Pancreas (tissue), 10 donors: ENCODE measurements around the gene MTCL1. TPM values are rescaled to one million over a fixed set of nuclear protein-coding genes. Genes with fewer than 3 reads are reported as not detected.

Source experiments
- ATAC-seq, 4 donors: fragments of 200-7000 bp; cut with Tn5 transposase; one replicate each; pipeline versions ENCODE4 v1.8.0 to v1.9.1; 2020; ENCODE audit warnings: mild to moderate bottlenecking in 4 of 4, moderate library complexity in 4 of 4
- DNase-seq, 6 donors: peaks; one replicate each; pipeline ENCODE4 v3.0.0-alpha.2; 2020
- FAIRE-seq: peaks from 2 replicates; lab custom pipeline; 2012; peaks lifted over from hg19 to GRCh38; lab: Jason Lieb, UNC
- H3K27ac ChIP-seq, 4 donors: fragments of 200-600 bp; sonication (generic); 1 replicate in 3 of 4; 2 replicates in 1 of 4; pipeline versions ENCODE4 v1.5.0 to v1.8.0; 2020
- H3K27me3 ChIP-seq, 4 donors: fragments of 200-600 bp; one replicate each; pipeline ENCODE4 v1.8.0; 2021
- H3K36me3 ChIP-seq, 3 donors: fragments of 200-600 bp; sonication (generic) in 1 of 3; one replicate each; pipeline versions ENCODE4 v1.5.0 to v1.8.0; 2020 to 2021
- H3K4me1 ChIP-seq, 3 donors: fragments of 200-600 bp; one replicate each; pipeline ENCODE4 v1.8.0; 2021
- H3K4me3 ChIP-seq, 4 donors: fragments of 200-600 bp; sonication (generic) in 2 of 4; one replicate each; pipeline versions ENCODE4 v1.5.0 to v1.8.0; 2020 to 2021
- H3K9me3 ChIP-seq, 4 donors: fragments of 200-600 bp; one replicate each; pipeline ENCODE4 v1.8.0; 2021
- CTCF ChIP-seq, 4 donors: fragments of 200-600 bp; sonication (generic) in 3 of 4; IDR thresholded peaks; one replicate each; pipeline versions ENCODE4 v1.5.0 to v1.8.0; 2021; ENCODE audit warnings: antibody characterized with exemption in 4 of 4
- WGBS, 2 donors: extraction: QIAGEN DNeasy Blood & Tissue Kit; methylation state at CpG; one replicate each; pipeline ENCODE4 v1.1.7; 2013; 5-methylcytosine and 5-hydroxymethylcytosine counted together
- intact Hi-C, 3 donors: fragments of 100-400 bp; cut with DNase I; formaldehyde crosslinking; loops; one replicate each; pipeline versions ENCODE4 v1.11.1 to v1.14.2; 2022
- polyA plus RNA-seq, 2 donors: library from polyadenylated mRNA; stranded (reverse); fragments of 200-250 nt; gene quantifications; one replicate each; pipeline ENCODE4 v1.2.3, GENCODE V29; 2013
- total RNA-seq, 6 donors: library from RNA; stranded (reverse); fragmentation: NEBNext Ultra II Directional in 4 of 6; extraction: Animal tissue kit (Norgen Biotek cat#: 25700) in 4 of 6; gene quantifications; one replicate each; pipeline versions ENCODE4 v1.2.1 to v1.2.4, GENCODE V29; 2021 to 2023
- donor health status: healthy with polysubstance abuse.
- donor health status: DM: no; HTN: no; CAD: no; lungs with moderate emphysema.
- donor health status: DM: no; HTN: no; CAD: no.
- donor health status: control.
- donor health status: control.
- donor health status: Bipolar disorder and iron deficiency.
- donor health status: DM: yes; HTN: yes; CAD: no.
- donor health status: DM: no; HTN: no; CAD: no.
- donor health status: DM: no; HTN: no; CAD: no.
- donor health status: DM: yes; HTN: yes; CAD: no.

MTCL1 gene
- total and polyA plus RNA-seq, 8 donors: 9.2 to 18.4 (median 12.9) TPM

- 71 to 80% methylated on average over 11 of the region's 11 CpGs for WGBS, 2 donors
- TF ChIP-seq CTCF (IDR thresholded peaks at IDR 0.05): no peak
- FAIRE-seq (no peak), ATAC-seq (no peak), DNase-seq (no peak)
- Histone ChIP-seq H3K9me3 (no peaks in the 10 kb centered on the region), H3K4me3 (no peak overlapping the region), H3K27ac (no peak overlapping the region), H3K36me3 (no peaks in the 10 kb centered on the region), H3K27me3 (no peaks in the 10 kb centered on the region), H3K4me1 (peaks cover 20 to 41% (median 38%) of the 10 kb centered on the region in 3 donors)
- intact Hi-C loops: no loop called here
Measured at GRCh38 chr18:8799001-8799400, 93.6 kb downstream of the MTCL1 start.

GRCh38 chr18:8799596-8800441 lies 94.5 kb downstream of the MTCL1 start:
- Histone ChIP-seq H3K27me3 (no peaks in the 10 kb centered on the region), H3K36me3 (no peaks in the 10 kb centered on the region), H3K9me3 (no peaks in the 10 kb centered on the region), H3K4me1 (peaks cover 20 to 36% (median 32%) of the 10 kb centered on the region in 3 donors), H3K27ac (peak overlapping the region; percentile 30 to 77 (median 64)), H3K4me3 (no peak overlapping the region)
- no peak for TF ChIP-seq CTCF (IDR thresholded peaks at IDR 0.05)
- intact Hi-C loops: no loop called here
- 47 to 49% methylated on average over 29 of the region's 29 CpGs for WGBS, 2 donors
- DNase-seq (peak; percentile 68 to 87 (median 76)), ATAC-seq (peak; percentile 76 to 89 (median 88)), FAIRE-seq (no peak)

GRCh38 chr18:8800445-8800844 lies 95.1 kb downstream of the MTCL1 start:
- DNase-seq: peak in 1 of 6 donors; percentile 35
- intact Hi-C loops: no loop called here
- peak overlapping the region; percentile 30 to 77 (median 64) for H3K27ac ChIP-seq
- no peaks in the 10 kb centered on the region for H3K27me3 ChIP-seq
- no peaks in the 10 kb centered on the region for H3K36me3 ChIP-seq
- H3K9me3 ChIP-seq: no peaks in the 10 kb centered on the region
- TF ChIP-seq CTCF (IDR thresholded peaks at IDR 0.05): no peak
- ATAC-seq: peak; percentile 54 to 73 (median 60)
- peaks cover 20 to 39% (median 28%) of the 10 kb centered on the region in 3 donors for H3K4me1 ChIP-seq
- 22 to 25% methylated on average over 9 of the region's 9 CpGs for WGBS, 2 donors
- no peak for FAIRE-seq
- H3K4me3 ChIP-seq: no peak overlapping the region

- no peak for FAIRE-seq
- Histone ChIP-seq H3K36me3 (no peaks in the 10 kb centered on the region), H3K27ac (peak overlapping the region in 3 of 4 donors; percentile 60 to 77 (median 68)), H3K4me3 (no peak overlapping the region), H3K27me3 (no peaks in the 10 kb centered on the region), H3K9me3 (no peaks in the 10 kb centered on the region), H3K4me1 (peaks cover 24 to 43% (median 32%) of the 10 kb centered on the region in 3 donors)
- intact Hi-C loops: no loop called here
- ATAC-seq: peak in 3 of 4 donors; percentile 7 to 20 (median 11)
- 86 to 89% methylated on average over 4 of the region's 4 CpGs for WGBS, 2 donors
- DNase-seq: no peak
- TF ChIP-seq CTCF (IDR thresholded peaks at IDR 0.05): no peak
Measured at GRCh38 chr18:8800876-8801262, 95.5 kb downstream of the MTCL1 start.
